Measurements from ENCODE around the gene TEX36.

TEX36 gene

GRCh38 chr10:125689955-125690569 is 7.1 kb upstream of the TEX36 start:
- no peak overlapping the region for H3K27ac ChIP-seq
- TF ChIP-seq CTCF (IDR thresholded peaks at IDR 0.05) = no peak
- TF ChIP-seq ZFX (IDR thresholded peaks at IDR 0.05; ENCODE audit: borderline replicate concordance) = no peak

- H3K27ac ChIP-seq = no peak overlapping the region
- no peak for TF ChIP-seq CTCF (IDR thresholded peaks at IDR 0.05)
These were observed 4.7 kb upstream of the TEX36 start for GRCh38 chr10:125687507-125688185.

- H3K27ac ChIP-seq = no peak overlapping the region
- TF ChIP-seq CTCF (IDR thresholded peaks at IDR 0.05) = no peak
- no peak for TF ChIP-seq ZFX (IDR thresholded peaks at IDR 0.05; ENCODE audit: borderline replicate concordance)
These were observed 1.6 kb upstream of the TEX36 start for GRCh38 chr10:125684581-125684980.

- no peak overlapping the region for H3K27ac ChIP-seq
- TF ChIP-seq CTCF (IDR thresholded peaks at IDR 0.05) = no peak
- TF ChIP-seq ZFX (IDR thresholded peaks at IDR 0.05; ENCODE audit: borderline replicate concordance) = no peak
These were observed 858 bp upstream of the TEX36 start for GRCh38 chr10:125683821-125684220.

- TF ChIP-seq ZFX (IDR thresholded peaks at IDR 0.05; ENCODE audit: borderline replicate concordance) (no peak), CTCF (IDR thresholded peaks at IDR 0.05) (no peak)
- H3K27ac ChIP-seq = no peak overlapping the region
These were observed 3.5 kb downstream of the TEX36 start for GRCh38 chr10:125679436-125679835.

- TF ChIP-seq CTCF (IDR thresholded peaks at IDR 0.05) = no peak
- TF ChIP-seq ZFX (IDR thresholded peaks at IDR 0.05; ENCODE audit: borderline replicate concordance) = no peak
- no peak overlapping the region for H3K27ac ChIP-seq
These were observed 10.1 kb downstream of the TEX36 start for GRCh38 chr10:125672884-125673283.

- TF ChIP-seq ZFX (IDR thresholded peaks at IDR 0.05; ENCODE audit: borderline replicate concordance) (no peak), CTCF (IDR thresholded peaks at IDR 0.05) (no peak)
- no peak overlapping the region for H3K27ac ChIP-seq
These were observed 20.4 kb downstream of the TEX36 start for GRCh38 chr10:125662584-125662983.
